ENCODE results near the gene COG5. TPM values are rescaled to one million over a fixed set of nuclear protein-coding genes. Genes with fewer than 3 reads are reported as not detected.

COG5 gene
- total and polyA plus RNA-seq, 12 donors, result 4.4 to 43.8 (median 32.8) TPM

- Histone ChIP-seq H3K27ac (no peak overlapping the region), H3K27me3 (no peaks in the 10 kb centered on the region), H3K36me3 (replicated peaks in 1 of 2) (no peaks in the 10 kb centered on the region), H3K4me1 (replicated peaks in 1 of 2) (no peaks in the 10 kb centered on the region), H3K4me3 (no peak overlapping the region), H3K9me3 (replicated peaks in 1 of 3) (no peaks in the 10 kb centered on the region)
- intact Hi-C loops (cut with DNase I), result no loop called here
- 95 to 100% (median 96%) methylated on average over 2 of the region's 2 CpGs for WGBS, 4 donors
- TF ChIP-seq, protein P1, sequence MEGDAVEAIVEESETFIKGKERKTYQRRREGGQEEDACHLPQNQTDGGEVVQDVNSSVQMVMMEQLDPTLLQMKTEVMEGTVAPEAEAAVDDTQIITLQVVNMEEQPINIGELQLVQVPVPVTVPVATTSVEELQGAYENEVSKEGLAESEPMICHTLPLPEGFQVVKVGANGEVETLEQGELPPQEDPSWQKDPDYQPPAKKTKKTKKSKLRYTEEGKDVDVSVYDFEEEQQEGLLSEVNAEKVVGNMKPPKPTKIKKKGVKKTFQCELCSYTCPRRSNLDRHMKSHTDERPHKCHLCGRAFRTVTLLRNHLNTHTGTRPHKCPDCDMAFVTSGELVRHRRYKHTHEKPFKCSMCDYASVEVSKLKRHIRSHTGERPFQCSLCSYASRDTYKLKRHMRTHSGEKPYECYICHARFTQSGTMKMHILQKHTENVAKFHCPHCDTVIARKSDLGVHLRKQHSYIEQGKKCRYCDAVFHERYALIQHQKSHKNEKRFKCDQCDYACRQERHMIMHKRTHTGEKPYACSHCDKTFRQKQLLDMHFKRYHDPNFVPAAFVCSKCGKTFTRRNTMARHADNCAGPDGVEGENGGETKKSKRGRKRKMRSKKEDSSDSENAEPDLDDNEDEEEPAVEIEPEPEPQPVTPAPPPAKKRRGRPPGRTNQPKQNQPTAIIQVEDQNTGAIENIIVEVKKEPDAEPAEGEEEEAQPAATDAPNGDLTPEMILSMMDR (IDR thresholded peaks at IDR 0.05), result no peak
- no peak for TF ChIP-seq POLR2A (IDR thresholded peaks at IDR 0.05)
- DNase-seq, result no peak
Measured at GRCh38 chr7:107302250-107302847, 261.4 kb downstream of the COG5 start.

- Histone ChIP-seq H3K4me3 (no peak overlapping the region), H3K27ac (no peak overlapping the region), H3K27me3 (no peaks in the 10 kb centered on the region), H3K36me3 (replicated peaks in 1 of 2) (no peaks in the 10 kb centered on the region), H3K4me1 (replicated peaks in 1 of 2) (no peaks in the 10 kb centered on the region), H3K9me3 (replicated peaks in 1 of 3) (no peaks in the 10 kb centered on the region)
- WGBS, 4 donors, result 92 to 95% (median 93%) methylated on average over 1 of the region's 1 CpG
- intact Hi-C loops (cut with DNase I), result no loop called here
- DNase-seq, result no peak
- no peak for TF ChIP-seq POLR2A (IDR thresholded peaks at IDR 0.05)
- TF ChIP-seq, protein P1 (IDR thresholded peaks at IDR 0.05), result no peak
Measured at GRCh38 chr7:107294182-107294581, 269.5 kb downstream of the COG5 start.

DNA sequence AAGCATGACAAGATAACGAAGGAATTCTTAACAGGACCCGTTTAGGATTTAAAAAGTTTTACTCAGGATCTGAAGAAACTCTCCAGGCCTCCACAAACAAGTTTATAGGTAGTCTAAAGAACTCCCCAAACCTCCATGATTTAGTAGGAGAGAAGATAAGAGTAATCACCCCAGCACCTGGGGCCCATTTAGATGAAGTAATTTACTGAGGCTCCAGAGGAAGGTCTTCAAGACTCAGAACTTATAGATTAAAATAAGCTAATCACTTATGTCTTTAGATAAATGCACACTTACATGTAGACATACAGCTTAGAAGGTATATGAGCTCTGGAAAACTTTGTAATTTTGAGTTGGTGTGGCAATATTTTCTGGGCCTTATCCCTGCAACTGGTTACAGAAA lies 271.1 kb downstream of the COG5 start:
- no peak for TF ChIP-seq POLR2A (IDR thresholded peaks at IDR 0.05)
- TF ChIP-seq, protein P1 (IDR thresholded peaks at IDR 0.05), result no peak
- Histone ChIP-seq H3K36me3 (replicated peaks in 1 of 2) (no peaks in the 10 kb centered on the region), H3K4me3 (no peak overlapping the region), H3K27ac (no peak overlapping the region), H3K27me3 (no peaks in the 10 kb centered on the region), H3K4me1 (replicated peaks in 1 of 2) (no peaks in the 10 kb centered on the region), H3K9me3 (replicated peaks in 1 of 3) (no peaks in the 10 kb centered on the region)
- WGBS, 4 donors, result 88 to 94% (median 91%) methylated on average over 2 of the region's 2 CpGs
- no peak for DNase-seq
- intact Hi-C loops (cut with DNase I), result no loop called here

DNA sequence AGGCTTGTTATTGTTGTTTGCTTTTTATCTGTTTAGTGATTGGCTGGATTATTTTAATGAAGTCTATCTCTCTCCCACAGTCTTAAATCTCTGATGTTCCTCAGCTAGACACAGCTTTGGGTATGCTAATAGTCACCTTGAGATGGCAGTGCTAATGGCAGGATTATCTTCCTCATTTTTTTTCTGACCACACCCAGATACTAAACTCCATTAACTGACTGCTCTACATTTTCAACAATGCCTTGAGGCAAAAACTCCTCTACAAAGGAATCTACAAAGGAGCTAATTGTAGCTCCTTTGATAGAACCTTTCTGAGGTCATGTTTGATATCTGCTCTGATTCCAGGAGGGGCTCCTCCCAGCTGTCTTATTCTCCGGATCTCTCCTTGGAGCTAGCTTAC lies 272.3 kb downstream of the COG5 start:
- intact Hi-C loops (cut with DNase I), result no loop called here
- DNase-seq, result no peak
- Histone ChIP-seq H3K36me3 (replicated peaks in 1 of 2) (no peaks in the 10 kb centered on the region), H3K4me1 (replicated peaks in 1 of 2) (peaks cover 0 to 7% of the 10 kb centered on the region in 2 donors), H3K4me3 (no peak overlapping the region), H3K27me3 (no peaks in the 10 kb centered on the region), H3K27ac (no peak overlapping the region), H3K9me3 (replicated peaks in 1 of 3) (no peaks in the 10 kb centered on the region)
- 94 to 100% (median 98%) methylated on average over 1 of the region's 1 CpG for WGBS, 4 donors
- TF ChIP-seq, protein P1 (IDR thresholded peaks at IDR 0.05), result no peak
- no peak for TF ChIP-seq POLR2A (IDR thresholded peaks at IDR 0.05)

Measured in adrenal gland (tissue), 12 donors.